SK-N-SH (cell line): Measurements from ENCODE around the gene SUN5. TPM values are rescaled to one million over a fixed set of nuclear protein-coding genes. Genes with fewer than 3 reads are reported as not detected.

Source experiments
- CTCF ChIA-PET: fragments of 300-600, 350-600 bp; formaldehyde crosslinking; extraction: SDS; loops from one replicate; lab custom pipeline; 2021; lab: Yijun Ruan, JAX
- POLR2A ChIA-PET: fragments of 350-600 bp; sonication (Branson Sonifier 250); formaldehyde crosslinking; extraction: SDS; loops from one replicate; lab custom pipeline; 2020; ENCODE audit warnings: antibody characterized with exemption, inconsistent platforms; lab: Yijun Ruan, JAX
- DNase-seq: peaks from one replicate; pipeline ENCODE4 v3.0.0; 2012
- H2AFZ ChIP-seq: fragments of 200-600 bp; sonication (generic); 2 replicates; pipeline ENCODE4 v1.8.1; 2016; ENCODE audit warnings: antibody characterized with exemption, mild to moderate bottlenecking, low read depth
- H3F3A ChIP-seq: fragments of 200-600 bp; sonication (generic); replicated peaks from 2 replicates; pipeline ENCODE3; 2016; ENCODE audit warnings: antibody characterized with exemption, mild to moderate bottlenecking; ENCODE audit not compliant: insufficient read depth
- H3K27ac ChIP-seq, 2 experiments: fragments of 200-500 bp in 1 of 2; fragments of 200-600 bp in 1 of 2; sonication (Bioruptor generic) in 1 of 2; sonication (generic), shearing (Covaris generic) in 1 of 2; 2 replicates each; pipeline versions ENCODE4 v1.5.1 to v1.6.1; 2014 to 2016; ENCODE audit warnings: low read depth in 2 of 2, inconsistent platforms in 1 of 2, low read length in 1 of 2, mild to moderate bottlenecking in 1 of 2, mixed read lengths in 1 of 2
- H3K27me3 ChIP-seq: fragments of 200-600 bp; sonication (generic), shearing (Covaris generic); 2 replicates; pipeline ENCODE4 v1.6.1; 2016; ENCODE audit warnings: mixed run types; ENCODE audit not compliant: insufficient read depth
- H3K36me3 ChIP-seq, 2 experiments: fragments of 200-500 bp in 1 of 2; fragments of 200-600 bp in 1 of 2; sonication (Bioruptor generic) in 1 of 2; sonication (generic) in 1 of 2; replicated peaks in 1 of 2; 2 replicates each; pipeline versions ENCODE3 to v1.5.1; 2014 to 2016; ENCODE audit warnings: low read length in 1 of 2, mild to moderate bottlenecking in 1 of 2; ENCODE audit not compliant: insufficient read depth in 2 of 2, control insufficient read depth in 1 of 2
- H3K4me1 ChIP-seq, 2 experiments: fragments of 200-500 bp in 1 of 2; fragments of 200-600 bp in 1 of 2; sonication (Bioruptor generic) in 1 of 2; sonication (generic), shearing (Covaris generic) in 1 of 2; 2 replicates each; pipeline versions ENCODE4 v1.5.1 to v1.6.1; 2014 to 2016; ENCODE audit warnings: low read depth in 1 of 2, low read length in 1 of 2, mixed run types in 1 of 2; ENCODE audit not compliant: insufficient read depth in 2 of 2, control insufficient read depth in 1 of 2
- H3K4me2 ChIP-seq: fragments of 200-600 bp; sonication (generic), shearing (Covaris generic); 2 replicates; pipeline ENCODE4 v1.6.1; 2017; ENCODE audit warnings: mixed run types
- H3K4me3 ChIP-seq, 2 experiments: fragments of 200-500 bp in 1 of 2; fragments of 200-600 bp in 1 of 2; sonication (Bioruptor generic) in 1 of 2; sonication (generic), shearing (Covaris generic) in 1 of 2; 2 replicates each; pipeline versions ENCODE4 v1.5.1 to v1.8.1; 2014 to 2016; ENCODE audit warnings: low read depth in 2 of 2, inconsistent platforms in 1 of 2, low read length in 1 of 2, mild to moderate bottlenecking in 1 of 2, mixed read lengths in 1 of 2, moderate library complexity in 1 of 2
- H3K79me2 ChIP-seq: fragments of 200-600 bp; sonication (generic); 2 replicates; pipeline ENCODE4 v1.8.1; 2017; ENCODE audit warnings: mild to moderate bottlenecking; ENCODE audit not compliant: insufficient read depth
- H3K9ac ChIP-seq: fragments of 200-600 bp; sonication (generic); 2 replicates; pipeline ENCODE4 v1.6.1; 2017; ENCODE audit warnings: mixed run types
- H3K9me2 ChIP-seq: fragments of 200-600 bp; sonication (generic); 2 replicates; pipeline ENCODE4 v1.6.1; 2017; ENCODE audit warnings: mixed run types
- H3K9me3 ChIP-seq: fragments of 200-600 bp; sonication (generic); 2 replicates; pipeline ENCODE4 v1.6.1; 2017; ENCODE audit warnings: mixed run types, mild to moderate bottlenecking, moderate library complexity
- H4K20me1 ChIP-seq: fragments of 200-600 bp; sonication (generic); 2 replicates; pipeline ENCODE4 v1.6.1; 2017; ENCODE audit warnings: mild to moderate bottlenecking, mixed run types; ENCODE audit not compliant: insufficient read depth
- CHD2 ChIP-seq: fragments of 150-350 bp; IDR thresholded peaks from 2 replicates; pipeline ENCODE4 v1.6.1; 2018; ENCODE audit warnings: low read length; ENCODE audit not compliant: partially characterized antibody
- CTCF ChIP-seq: fragments of 200-600 bp; sonication (generic); IDR thresholded peaks from 2 replicates; pipeline ENCODE4 v1.6.1; 2017; ENCODE audit warnings: antibody characterized with exemption, mild to moderate bottlenecking, moderate library complexity
- EP300 ChIP-seq, 2 experiments: IDR thresholded peaks; 2 replicates each; pipeline versions ENCODE4 v1.4.0 to v1.6.1; 2012; ENCODE audit warnings: borderline replicate concordance in 1 of 2, low read depth in 1 of 2, low read length in 1 of 2
- FOXM1 ChIP-seq: IDR thresholded peaks from 2 replicates; pipeline ENCODE4 v1.4.0; 2012; ENCODE audit warnings: low read depth, mild to moderate bottlenecking
- IRF3 ChIP-seq: fragments of 150-350 bp; IDR thresholded peaks from 2 replicates; pipeline ENCODE4 v1.6.1; 2016; ENCODE audit warnings: mild to moderate bottlenecking, low read depth, low read length
- MAX ChIP-seq: IDR thresholded peaks from 2 replicates; pipeline ENCODE4 v1.4.0; 2012; ENCODE audit warnings: low read depth
- NRF1 ChIP-seq: IDR thresholded peaks from 2 replicates; pipeline ENCODE4 v1.6.1; 2012; ENCODE audit warnings: low read depth, mild to moderate bottlenecking, low read length
- PBX3 ChIP-seq: IDR thresholded peaks from 2 replicates; pipeline ENCODE4; 2012
- RAD21 ChIP-seq: IDR thresholded peaks from 2 replicates; pipeline ENCODE4 v1.6.1; 2012; ENCODE audit warnings: mild to moderate bottlenecking, low read length
- RFX5 ChIP-seq: IDR thresholded peaks from 2 replicates; pipeline ENCODE4 v1.6.1; 2012; ENCODE audit warnings: mild to moderate bottlenecking, improper control_type of control experiment, low read length
- RXRA ChIP-seq: IDR thresholded peaks from 2 replicates; pipeline ENCODE4 v1.4.0; 2012; ENCODE audit warnings: low read depth, mild to moderate bottlenecking, borderline replicate concordance
- SMC3 ChIP-seq: IDR thresholded peaks from 2 replicates; pipeline ENCODE4 v1.6.1; 2012; ENCODE audit warnings: low read depth, low read length, improper control_type of control experiment
- TEAD4 ChIP-seq: IDR thresholded peaks from 2 replicates; pipeline ENCODE4 v1.4.0; 2012; ENCODE audit warnings: mild to moderate bottlenecking, borderline replicate concordance; ENCODE audit not compliant: insufficient read depth
- USF1 ChIP-seq: IDR thresholded peaks from 2 replicates; pipeline ENCODE4 v1.4.0; 2012; ENCODE audit warnings: low read depth, borderline replicate concordance
- WGBS: methylation state at CpG from one replicate; pipeline ENCODE4 v1.1.6; 2017; ENCODE audit warnings: low lambda C conversion rate; 5-methylcytosine and 5-hydroxymethylcytosine counted together
- polyA plus RNA-seq, 3 experiments: library from polyadenylated mRNA; depleted of rRNA; stranded (reverse); fragments of >200 nt; gene quantifications; 2 replicates each; pipeline ENCODE4 v1.2.3, GENCODE V29; 2012

The SUN5 gene
- polyA plus RNA-seq, 1 of the 3 experiments (the other 2 are of a cell fraction): not detected

- Histone ChIP-seq H3K27me3 (peaks cover 15% of the 10 kb centered on the region), H3K27ac (no peak overlapping the region), H2AFZ (no peak overlapping the region), H3K36me3 (no peaks in the 10 kb centered on the region), H3K4me2 (no peak overlapping the region), H4K20me1 (no peaks in the 10 kb centered on the region), H3K79me2 (no peaks in the 10 kb centered on the region), H3K9me3 (no peaks in the 10 kb centered on the region), H3K9ac (no peak overlapping the region), H3K9me2 (no peaks in the 10 kb centered on the region), H3K4me1 (no peaks in the 10 kb centered on the region), H3F3A (no peaks in the 10 kb centered on the region), H3K4me3 (no peak overlapping the region)
- TF ChIP-seq CTCF (peak; percentile 56), RAD21 (0 out of 2 replicates have a peak, but pooled peaks have one; percentile 13), RXRA (no peak), RFX5 (no peak), TEAD4 (no peak)
- ChIA-PET POLR2A (no interaction called here), CTCF (interaction anchor here (0.9 to 1.3 kb wide), 6 partner anchors 9 to 104 kb away, joined by 3 read pairs; no protein-coding TSS in a partner anchor)
- no peak for DNase-seq
- WGBS: 1% methylated on average over 4 of the region's 4 CpGs
Measured at GRCh38 chr20:33005132-33005566, 916 bp upstream of the SUN5 start.

- DNase-seq: no peak
- no peaks in the 10 kb centered on the region for H3K36me3 ChIP-seq
- H2AFZ ChIP-seq: no peak overlapping the region
- TF ChIP-seq USF1: no peak
- no peak for TF ChIP-seq IRF3
- no peak for TF ChIP-seq SMC3
- TF ChIP-seq RAD21: no peak
- TF ChIP-seq EP300 (IDR thresholded peaks at IDR 0.05; ENCODE audit: borderline replicate concordance in 1 of 2, low read depth in 1 of 2, low read length in 1 of 2): no peak
- no peak for TF ChIP-seq PBX3
- no peak for TF ChIP-seq MAX
- no peak for TF ChIP-seq CHD2
- TF ChIP-seq NRF1: no peak
- no peak for TF ChIP-seq FOXM1
- no peak for TF ChIP-seq RFX5
- no peaks in the 10 kb centered on the region for H3K79me2 ChIP-seq
- H3K9me2 ChIP-seq: no peaks in the 10 kb centered on the region
- no peaks in the 10 kb centered on the region for H4K20me1 ChIP-seq
- no peak overlapping the region for H3K4me2 ChIP-seq
- H3K9ac ChIP-seq: no peak overlapping the region
- H3K4me3 ChIP-seq: no peak overlapping the region
- H3K4me1 ChIP-seq: no peaks in the 10 kb centered on the region
- ChIA-PET CTCF (no interaction called here), POLR2A (no interaction called here)
- no peaks in the 10 kb centered on the region for H3F3A ChIP-seq
- 20% methylated on average over 3 of the region's 7 CpGs for WGBS
- H3K27ac ChIP-seq: no peak overlapping the region
- H3K27me3 ChIP-seq: peaks cover 6% of the 10 kb centered on the region; the same call in 1 of the 2 replicates
- H3K9me3 ChIP-seq: no peaks in the 10 kb centered on the region
Measured at GRCh38 chr20:33002087-33002808, 2.0 kb downstream of the SUN5 start.
